HepG2 (cell line): ENCODE measurements around the gene NAB1.

Source experiments
- EZH2 ChIP-seq: conservative IDR thresholded peaks from 2 replicates; pipeline ENCODE4 v1.6.1; 2012; ENCODE audit warnings: mild to moderate bottlenecking, low read depth, low read length, moderate library complexity
- FOXJ3 ChIP-seq: sonication (generic); formaldehyde crosslinking; IDR thresholded peaks from 2 replicates; pipeline ENCODE4 v1.4.0; 2020; ENCODE audit warnings: missing genetic modification reagents, mild to moderate bottlenecking, borderline replicate concordance
- MXI1 ChIP-seq: IDR thresholded peaks from 3 replicates; pipeline ENCODE4 v1.6.1; 2012; ENCODE audit warnings: low read depth, low read length, inconsistent platforms, borderline replicate concordance
- MYC ChIP-seq: sonication (generic); formaldehyde crosslinking; IDR thresholded peaks from 2 replicates; pipeline ENCODE4 v1.9.0; 2021; ENCODE audit warnings: missing genetic modification reagents, borderline replicate concordance
- NFE2L2 ChIP-seq: fragments of 150-350 bp; IDR thresholded peaks from 2 replicates; pipeline ENCODE4 v1.6.1; 2014; ENCODE audit warnings: low read length
- SATB2 ChIP-seq: sonication (generic); formaldehyde crosslinking; IDR thresholded peaks from 2 replicates; pipeline ENCODE4 v1.5.0; 2020; ENCODE audit warnings: missing genetic modification reagents
- ZNF256 ChIP-seq: sonication (generic); formaldehyde crosslinking; conservative IDR thresholded peaks from 2 replicates; pipeline ENCODE4 v1.4.0; 2020; ENCODE audit warnings: missing genetic modification reagents
- TF ChIP-seq, protein P1 (sequence below): fragments of 450-650 bp; IDR thresholded peaks from 2 replicates; pipeline ENCODE4 v1.6.1; 2016
- TF ChIP-seq, protein P2 (sequence below): sonication (generic); formaldehyde crosslinking; IDR thresholded peaks from 2 replicates; pipeline ENCODE4 v1.5.0; 2020; ENCODE audit warnings: missing genetic modification reagents
- TF ChIP-seq, protein P3 (sequence below): sonication (generic); formaldehyde crosslinking; IDR thresholded peaks from 2 replicates; pipeline ENCODE4 v1.4.0; 2020; ENCODE audit warnings: missing genetic modification reagents, borderline replicate concordance
- TF ChIP-seq, protein P4 (sequence below): sonication (generic); formaldehyde crosslinking; IDR thresholded peaks from 2 replicates; pipeline ENCODE4 v1.8.0; 2023; ENCODE audit warnings: mild to moderate bottlenecking, missing genetic modification reagents
- TF ChIP-seq, protein P5 (sequence below): sonication (generic); formaldehyde crosslinking; IDR thresholded peaks from 2 replicates; pipeline ENCODE4 v1.8.0; 2022; ENCODE audit warnings: mild to moderate bottlenecking, missing genetic modification reagents, borderline replicate concordance

DNA sequence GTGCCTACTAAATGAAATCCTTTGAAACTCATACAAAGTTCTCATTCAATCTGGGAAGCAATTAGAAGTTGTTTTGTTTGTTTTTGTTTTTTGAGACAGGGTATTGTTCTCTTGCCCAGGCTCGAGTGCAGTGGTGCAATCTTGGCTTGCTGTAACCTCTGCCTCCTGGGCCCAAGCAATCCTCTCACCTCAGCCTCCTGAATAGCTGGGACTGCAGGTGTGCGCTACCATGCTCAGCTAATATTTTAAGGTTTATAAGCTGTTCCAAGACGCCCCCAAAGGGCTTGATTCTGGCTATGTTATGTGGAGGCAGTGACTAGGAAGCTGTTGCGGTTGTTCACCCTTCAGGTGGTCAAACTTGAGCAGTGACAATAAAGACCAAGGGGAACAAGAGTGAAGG is 48.5 kb downstream of the NAB1 start:
- TF ChIP-seq MXI1 = no peak
- TF ChIP-seq, protein P1, sequence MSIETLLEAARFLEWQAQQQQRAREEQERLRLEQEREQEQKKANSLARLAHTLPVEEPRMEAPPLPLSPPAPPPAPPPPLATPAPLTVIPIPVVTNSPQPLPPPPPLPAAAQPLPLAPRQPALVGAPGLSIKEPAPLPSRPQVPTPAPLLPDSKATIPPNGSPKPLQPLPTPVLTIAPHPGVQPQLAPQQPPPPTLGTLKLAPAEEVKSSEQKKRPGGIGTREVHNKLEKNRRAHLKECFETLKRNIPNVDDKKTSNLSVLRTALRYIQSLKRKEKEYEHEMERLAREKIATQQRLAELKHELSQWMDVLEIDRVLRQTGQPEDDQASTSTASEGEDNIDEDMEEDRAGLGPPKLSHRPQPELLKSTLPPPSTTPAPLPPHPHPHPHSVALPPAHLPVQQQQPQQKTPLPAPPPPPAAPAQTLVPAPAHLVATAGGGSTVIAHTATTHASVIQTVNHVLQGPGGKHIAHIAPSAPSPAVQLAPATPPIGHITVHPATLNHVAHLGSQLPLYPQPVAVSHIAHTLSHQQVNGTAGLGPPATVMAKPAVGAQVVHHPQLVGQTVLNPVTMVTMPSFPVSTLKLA = no peak
- no peak for TF ChIP-seq MYC (CRISPR knock-in tag)
- no peak for TF ChIP-seq FOXJ3
- TF ChIP-seq NFE2L2 = no peak
- TF ChIP-seq, protein P2, sequence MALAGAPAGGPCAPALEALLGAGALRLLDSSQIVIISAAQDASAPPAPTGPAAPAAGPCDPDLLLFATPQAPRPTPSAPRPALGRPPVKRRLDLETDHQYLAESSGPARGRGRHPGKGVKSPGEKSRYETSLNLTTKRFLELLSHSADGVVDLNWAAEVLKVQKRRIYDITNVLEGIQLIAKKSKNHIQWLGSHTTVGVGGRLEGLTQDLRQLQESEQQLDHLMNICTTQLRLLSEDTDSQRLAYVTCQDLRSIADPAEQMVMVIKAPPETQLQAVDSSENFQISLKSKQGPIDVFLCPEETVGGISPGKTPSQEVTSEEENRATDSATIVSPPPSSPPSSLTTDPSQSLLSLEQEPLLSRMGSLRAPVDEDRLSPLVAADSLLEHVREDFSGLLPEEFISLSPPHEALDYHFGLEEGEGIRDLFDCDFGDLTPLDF (CRISPR knock-in tag) = no peak
- no peak for TF ChIP-seq ZNF256 (CRISPR knock-in tag)
- no peak for TF ChIP-seq EZH2
- no peak for TF ChIP-seq SATB2 (CRISPR knock-in tag)
- TF ChIP-seq, protein P3, sequence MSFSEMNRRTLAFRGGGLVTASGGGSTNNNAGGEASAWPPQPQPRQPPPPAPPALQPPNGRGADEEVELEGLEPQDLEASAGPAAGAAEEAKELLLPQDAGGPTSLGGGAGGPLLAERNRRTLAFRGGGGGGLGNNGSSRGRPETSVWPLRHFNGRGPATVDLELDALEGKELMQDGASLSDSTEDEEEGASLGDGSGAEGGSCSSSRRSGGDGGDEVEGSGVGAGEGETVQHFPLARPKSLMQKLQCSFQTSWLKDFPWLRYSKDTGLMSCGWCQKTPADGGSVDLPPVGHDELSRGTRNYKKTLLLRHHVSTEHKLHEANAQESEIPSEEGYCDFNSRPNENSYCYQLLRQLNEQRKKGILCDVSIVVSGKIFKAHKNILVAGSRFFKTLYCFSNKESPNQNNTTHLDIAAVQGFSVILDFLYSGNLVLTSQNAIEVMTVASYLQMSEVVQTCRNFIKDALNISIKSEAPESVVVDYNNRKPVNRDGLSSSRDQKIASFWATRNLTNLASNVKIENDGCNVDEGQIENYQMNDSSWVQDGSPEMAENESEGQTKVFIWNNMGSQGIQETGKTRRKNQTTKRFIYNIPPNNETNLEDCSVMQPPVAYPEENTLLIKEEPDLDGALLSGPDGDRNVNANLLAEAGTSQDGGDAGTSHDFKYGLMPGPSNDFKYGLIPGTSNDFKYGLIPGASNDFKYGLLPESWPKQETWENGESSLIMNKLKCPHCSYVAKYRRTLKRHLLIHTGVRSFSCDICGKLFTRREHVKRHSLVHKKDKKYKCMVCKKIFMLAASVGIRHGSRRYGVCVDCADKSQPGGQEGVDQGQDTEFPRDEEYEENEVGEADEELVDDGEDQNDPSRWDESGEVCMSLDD (CRISPR knock-in tag) = no peak
- TF ChIP-seq, protein P4, sequence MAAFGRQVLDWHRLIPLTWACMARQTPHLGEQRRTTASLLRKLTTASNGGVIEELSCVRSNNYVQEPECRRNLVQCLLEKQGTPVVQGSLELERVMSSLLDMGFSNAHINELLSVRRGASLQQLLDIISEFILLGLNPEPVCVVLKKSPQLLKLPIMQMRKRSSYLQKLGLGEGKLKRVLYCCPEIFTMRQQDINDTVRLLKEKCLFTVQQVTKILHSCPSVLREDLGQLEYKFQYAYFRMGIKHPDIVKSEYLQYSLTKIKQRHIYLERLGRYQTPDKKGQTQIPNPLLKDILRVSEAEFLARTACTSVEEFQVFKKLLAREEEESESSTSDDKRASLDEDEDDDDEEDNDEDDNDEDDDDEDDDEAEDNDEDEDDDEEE (CRISPR knock-in tag) = no peak
- TF ChIP-seq, protein P5, sequence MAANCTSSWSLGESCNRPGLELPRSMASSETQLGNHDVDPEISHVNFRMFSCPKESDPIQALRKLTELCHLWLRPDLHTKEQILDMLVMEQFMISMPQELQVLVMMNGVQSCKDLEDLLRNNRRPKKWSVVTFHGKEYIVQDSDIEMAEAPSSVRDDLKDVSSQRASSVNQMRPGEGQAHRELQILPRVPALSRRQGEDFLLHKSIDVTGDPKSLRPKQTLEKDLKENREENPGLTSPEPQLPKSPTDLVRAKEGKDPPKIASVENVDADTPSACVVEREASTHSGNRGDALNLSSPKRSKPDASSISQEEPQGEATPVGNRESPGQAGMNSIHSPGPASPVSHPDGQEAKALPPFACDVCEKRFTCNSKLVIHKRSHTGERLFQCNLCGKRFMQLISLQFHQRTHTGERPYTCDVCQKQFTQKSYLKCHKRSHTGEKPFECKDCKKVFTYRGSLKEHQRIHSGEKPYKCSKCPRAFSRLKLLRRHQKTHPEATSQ (CRISPR knock-in tag) = no peak
